HEK293 (cell line): ENCODE data around the gene FAM3C.

Experiments used
- CTCF ChIA-PET: fragments of 350-600 bp; formaldehyde crosslinking; extraction: SDS; loops from one replicate; lab custom pipeline; 2021; ENCODE audit warnings: antibody characterized with exemption; lab: Yijun Ruan, JAX
- POLR2A ChIA-PET: fragments of 300-600 bp; formaldehyde crosslinking; extraction: SDS; loops from one replicate; lab custom pipeline; 2020; ENCODE audit warnings: antibody characterized with exemption, inconsistent platforms; lab: Yijun Ruan, JAX
- H3K27ac ChIP-seq: fragments of 200-500 bp; sonication (Bioruptor generic); 2 replicates; pipeline ENCODE4 v1.5.1; 2014; ENCODE audit warnings: low read depth, low read length, control low read depth, inconsistent platforms; ENCODE audit errors: extremely low read depth
- H3K36me3 ChIP-seq, 2 experiments: fragments of 200-500 bp in 1 of 2; sonication (Bioruptor generic) in 1 of 2; 1 replicate in 1 of 2; 2 replicates in 1 of 2; pipeline ENCODE4 v1.5.1; 2014 to 2017; ENCODE audit warnings: inconsistent platforms in 2 of 2, low read length in 2 of 2; ENCODE audit not compliant: control insufficient read depth in 2 of 2, insufficient read depth in 1 of 2
- H3K4me1 ChIP-seq: fragments of 200-500 bp; sonication (Bioruptor generic); 2 replicates; pipeline ENCODE4 v1.5.1; 2014; ENCODE audit warnings: mild to moderate bottlenecking, low read length, inconsistent platforms; ENCODE audit not compliant: control insufficient read depth, insufficient read depth
- H3K4me3 ChIP-seq: 2 replicates; pipeline ENCODE4 v1.5.1; 2011; ENCODE audit warnings: low read depth, mild to moderate bottlenecking, control low read depth, low read length, moderate library complexity
- H3K9me3 ChIP-seq: fragments of 200-500 bp; sonication (Bioruptor generic); 2 replicates; pipeline ENCODE4 v1.5.1; 2014; ENCODE audit warnings: low read depth, low read length, inconsistent platforms; ENCODE audit not compliant: control insufficient read depth, insufficient read depth
- GLI4 ChIP-seq: fragments of 450-650 bp; formaldehyde crosslinking; IDR thresholded peaks from 2 replicates; pipeline ENCODE4 v1.5.1; 2016; ENCODE audit warnings: missing biosample characterization, missing genetic modification characterization
- KLF8 ChIP-seq: fragments of 450-650 bp; formaldehyde crosslinking; IDR thresholded peaks from 2 replicates; pipeline ENCODE4 v1.5.1; 2016; ENCODE audit warnings: missing biosample characterization, missing genetic modification characterization
- MZF1 ChIP-seq: fragments of 450-650 bp; formaldehyde crosslinking; IDR thresholded peaks from 2 replicates; pipeline ENCODE4 v1.5.1; 2017; ENCODE audit warnings: missing biosample characterization, missing genetic modification characterization, borderline replicate concordance
- OSR2 ChIP-seq: fragments of 450-650 bp; formaldehyde crosslinking; IDR thresholded peaks from 2 replicates; pipeline ENCODE4 v1.5.1; 2016; ENCODE audit warnings: missing biosample characterization, missing genetic modification characterization
- ZEB2 ChIP-seq: fragments of 450-650 bp; formaldehyde crosslinking; IDR thresholded peaks from 2 replicates; pipeline ENCODE4 v1.5.1; 2016; ENCODE audit warnings: missing biosample characterization, missing genetic modification characterization
- ZNF133 ChIP-seq: fragments of 450-650 bp; formaldehyde crosslinking; IDR thresholded peaks from 2 replicates; pipeline ENCODE4 v1.5.1; 2016; ENCODE audit warnings: missing biosample characterization, missing genetic modification characterization
- ZNF146 ChIP-seq: fragments of 450-650 bp; formaldehyde crosslinking; IDR thresholded peaks from 2 replicates; pipeline ENCODE4 v1.5.1; 2016; ENCODE audit warnings: missing biosample characterization, missing genetic modification characterization
- ZNF501 ChIP-seq: fragments of 450-650 bp; formaldehyde crosslinking; IDR thresholded peaks from 2 replicates; pipeline ENCODE4 v1.5.1; 2016; ENCODE audit warnings: missing biosample characterization, missing genetic modification characterization
- ZNF514 ChIP-seq: fragments of 450-650 bp; formaldehyde crosslinking; IDR thresholded peaks from 2 replicates; pipeline ENCODE4 v1.5.1; 2016; ENCODE audit warnings: missing biosample characterization, missing genetic modification characterization
- ZNF521 ChIP-seq: fragments of 450-650 bp; formaldehyde crosslinking; IDR thresholded peaks from 2 replicates; pipeline ENCODE4 v1.5.1; 2017; ENCODE audit warnings: missing biosample characterization, mild to moderate bottlenecking, missing genetic modification characterization
- ZNF623 ChIP-seq: fragments of 450-650 bp; formaldehyde crosslinking; IDR thresholded peaks from 2 replicates; pipeline ENCODE4 v1.5.1; 2016; ENCODE audit warnings: missing biosample characterization, missing genetic modification characterization
- ZNF664 ChIP-seq: fragments of 450-650 bp; formaldehyde crosslinking; IDR thresholded peaks from 2 replicates; pipeline ENCODE4 v1.5.1; 2016; ENCODE audit warnings: missing biosample characterization, missing genetic modification characterization
- ZNF670 ChIP-seq: fragments of 450-650 bp; formaldehyde crosslinking; IDR thresholded peaks from 2 replicates; pipeline ENCODE4 v1.5.1; 2016; ENCODE audit warnings: missing biosample characterization, missing genetic modification characterization, low read depth
- ZNF76 ChIP-seq: fragments of 450-650 bp; formaldehyde crosslinking; IDR thresholded peaks from 2 replicates; pipeline ENCODE4; 2016; ENCODE audit warnings: low read depth, missing biosample characterization, missing genetic modification characterization, borderline replicate concordance
- ZNF768 ChIP-seq: fragments of 450-650 bp; formaldehyde crosslinking; IDR thresholded peaks from 2 replicates; pipeline ENCODE4 v1.5.1; 2018; ENCODE audit warnings: missing biosample characterization, mild to moderate bottlenecking, missing genetic modification characterization
- ZNF843 ChIP-seq: fragments of 450-650 bp; formaldehyde crosslinking; IDR thresholded peaks from 2 replicates; pipeline ENCODE4 v1.5.1; 2016; ENCODE audit warnings: missing biosample characterization, missing genetic modification characterization
- ZSCAN23 ChIP-seq: fragments of 450-650 bp; formaldehyde crosslinking; IDR thresholded peaks from 2 replicates; pipeline ENCODE4 v1.5.1; 2016; ENCODE audit warnings: missing biosample characterization, missing genetic modification characterization
- ZXDB ChIP-seq: fragments of 450-650 bp; formaldehyde crosslinking; IDR thresholded peaks from 2 replicates; pipeline ENCODE4 v1.5.1; 2016; ENCODE audit warnings: missing biosample characterization, missing genetic modification characterization
- TF ChIP-seq, protein P1 (sequence below): fragments of 450-650 bp; formaldehyde crosslinking; IDR thresholded peaks from 2 replicates; pipeline ENCODE4 v1.5.1; 2016; ENCODE audit warnings: missing biosample characterization, missing genetic modification characterization
- TF ChIP-seq, protein P2 (sequence below): fragments of 450-650 bp; formaldehyde crosslinking; IDR thresholded peaks from 2 replicates; pipeline ENCODE4 v1.5.1; 2016; ENCODE audit warnings: missing biosample characterization, missing genetic modification characterization
- TF ChIP-seq, protein P3 (sequence below): fragments of 450-650 bp; formaldehyde crosslinking; IDR thresholded peaks from 2 replicates; pipeline ENCODE4 v1.5.1; 2016; ENCODE audit warnings: missing biosample characterization, missing genetic modification characterization

Gene FAM3C

DNA sequence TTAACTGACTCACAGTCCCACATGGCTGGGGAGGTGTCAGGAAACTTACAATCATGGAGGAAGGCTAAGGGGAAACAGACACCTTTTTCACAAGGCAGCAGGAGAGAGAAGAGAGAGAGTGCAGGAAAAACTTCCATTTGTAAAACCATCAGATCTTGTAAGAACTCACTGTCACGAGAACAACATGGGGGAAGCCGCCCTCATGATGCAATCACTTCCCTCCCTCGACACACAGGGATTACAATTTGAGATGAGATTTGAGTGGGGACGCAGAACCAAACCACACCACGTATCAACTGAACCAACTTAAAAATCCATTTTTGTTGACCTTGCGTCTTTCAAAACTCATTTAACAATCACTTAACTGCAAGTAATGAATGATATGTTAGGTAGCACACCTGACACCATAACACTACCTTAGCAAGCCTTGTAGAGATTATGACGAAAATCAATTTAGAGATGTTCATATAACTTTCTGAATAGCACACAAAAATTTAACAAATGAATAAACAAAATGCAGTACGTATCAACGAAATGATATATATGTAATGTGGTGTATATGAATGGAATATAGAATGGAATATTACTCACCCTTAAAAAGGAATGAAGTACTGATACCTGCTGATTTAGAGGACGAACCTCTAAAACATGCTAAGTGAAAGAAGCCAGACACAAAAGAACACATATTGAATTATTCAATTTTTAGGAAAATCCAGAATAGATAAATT is 3.7 kb downstream of the FAM3C start:
- no peaks in the 10 kb centered on the region for H3K4me1 ChIP-seq
- peaks cover 0 to 4% of the 10 kb centered on the region in 2 experiments; a peak in 1 of 3 replicates for H3K36me3 ChIP-seq
- no peaks in the 10 kb centered on the region for H3K9me3 ChIP-seq
- H3K27ac ChIP-seq, result no peak overlapping the region
- H3K4me3 ChIP-seq, result no peak overlapping the region
- peak; percentile 89 for TF ChIP-seq ZNF146 (tag by site-specific recombination)
- TF ChIP-seq ZNF133 (tag by site-specific recombination), result no peak
- TF ChIP-seq, protein P1, sequence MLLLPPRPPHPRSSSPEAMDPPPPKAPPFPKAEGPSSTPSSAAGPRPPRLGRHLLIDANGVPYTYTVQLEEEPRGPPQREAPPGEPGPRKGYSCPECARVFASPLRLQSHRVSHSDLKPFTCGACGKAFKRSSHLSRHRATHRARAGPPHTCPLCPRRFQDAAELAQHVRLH (tag by site-specific recombination), result 0 out of 2 replicates have a peak, but pooled peaks have one; percentile 41
- ChIA-PET CTCF (no interaction called here), POLR2A (no interaction called here)

DNA sequence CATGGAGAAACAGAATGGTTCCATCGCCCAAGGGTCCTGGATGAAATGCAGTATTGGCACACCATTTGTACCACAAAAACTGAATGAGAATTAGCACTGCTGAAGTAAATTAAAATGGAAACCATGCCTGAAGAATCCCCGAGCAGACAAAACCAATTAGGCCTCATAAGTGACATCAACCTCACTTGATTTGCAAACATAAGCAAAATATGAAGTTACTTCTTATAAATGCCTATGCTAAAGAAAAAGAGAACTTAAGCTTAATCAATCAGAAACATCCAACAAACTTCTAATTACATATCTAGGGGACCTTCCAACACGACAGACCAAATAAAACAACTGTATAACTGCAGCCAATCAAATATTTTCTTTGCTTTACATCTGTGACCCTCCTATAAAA is 4.4 kb downstream of the FAM3C start:
- H3K4me3 ChIP-seq, result no peak overlapping the region
- no peak for TF ChIP-seq ZXDB (tag by site-specific recombination)
- TF ChIP-seq KLF8 (tag by site-specific recombination), result no peak
- no peak for TF ChIP-seq ZNF501 (tag by site-specific recombination)
- TF ChIP-seq, protein P2, sequence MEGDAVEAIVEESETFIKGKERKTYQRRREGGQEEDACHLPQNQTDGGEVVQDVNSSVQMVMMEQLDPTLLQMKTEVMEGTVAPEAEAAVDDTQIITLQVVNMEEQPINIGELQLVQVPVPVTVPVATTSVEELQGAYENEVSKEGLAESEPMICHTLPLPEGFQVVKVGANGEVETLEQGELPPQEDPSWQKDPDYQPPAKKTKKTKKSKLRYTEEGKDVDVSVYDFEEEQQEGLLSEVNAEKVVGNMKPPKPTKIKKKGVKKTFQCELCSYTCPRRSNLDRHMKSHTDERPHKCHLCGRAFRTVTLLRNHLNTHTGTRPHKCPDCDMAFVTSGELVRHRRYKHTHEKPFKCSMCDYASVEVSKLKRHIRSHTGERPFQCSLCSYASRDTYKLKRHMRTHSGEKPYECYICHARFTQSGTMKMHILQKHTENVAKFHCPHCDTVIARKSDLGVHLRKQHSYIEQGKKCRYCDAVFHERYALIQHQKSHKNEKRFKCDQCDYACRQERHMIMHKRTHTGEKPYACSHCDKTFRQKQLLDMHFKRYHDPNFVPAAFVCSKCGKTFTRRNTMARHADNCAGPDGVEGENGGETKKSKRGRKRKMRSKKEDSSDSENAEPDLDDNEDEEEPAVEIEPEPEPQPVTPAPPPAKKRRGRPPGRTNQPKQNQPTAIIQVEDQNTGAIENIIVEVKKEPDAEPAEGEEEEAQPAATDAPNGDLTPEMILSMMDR (tag by site-specific recombination), result no peak
- TF ChIP-seq ZNF76, result no peak
- no peak for TF ChIP-seq ZSCAN23 (tag by site-specific recombination)
- TF ChIP-seq, protein P3, sequence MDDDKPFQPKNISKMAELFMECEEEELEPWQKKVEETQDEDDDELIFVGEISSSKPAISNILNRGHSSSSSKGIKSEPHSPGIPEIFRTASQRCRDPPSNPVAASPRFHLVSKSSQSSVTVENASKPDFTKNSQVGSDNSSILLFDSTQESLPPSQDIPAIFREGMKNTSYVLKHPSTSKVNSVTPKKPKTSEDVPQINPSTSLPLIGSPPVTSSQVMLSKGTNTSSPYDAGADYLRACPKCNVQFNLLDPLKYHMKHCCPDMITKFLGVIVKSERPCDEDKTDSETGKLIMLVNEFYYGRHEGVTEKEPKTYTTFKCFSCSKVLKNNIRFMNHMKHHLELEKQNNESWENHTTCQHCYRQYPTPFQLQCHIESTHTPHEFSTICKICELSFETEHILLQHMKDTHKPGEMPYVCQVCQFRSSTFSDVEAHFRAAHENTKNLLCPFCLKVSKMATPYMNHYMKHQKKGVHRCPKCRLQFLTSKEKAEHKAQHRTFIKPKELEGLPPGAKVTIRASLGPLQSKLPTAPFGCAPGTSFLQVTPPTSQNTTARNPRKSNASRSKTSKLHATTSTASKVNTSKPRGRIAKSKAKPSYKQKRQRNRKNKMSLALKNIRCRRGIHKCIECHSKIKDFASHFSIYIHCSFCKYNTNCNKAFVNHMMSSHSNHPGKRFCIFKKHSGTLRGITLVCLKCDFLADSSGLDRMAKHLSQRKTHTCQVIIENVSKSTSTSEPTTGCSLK (tag by site-specific recombination), result no peak
- no peak for TF ChIP-seq ZNF843 (tag by site-specific recombination)
- no peak for TF ChIP-seq OSR2
- no peak for TF ChIP-seq ZNF664 (tag by site-specific recombination)
- no peak for TF ChIP-seq ZEB2 (tag by site-specific recombination)
- TF ChIP-seq ZNF514 (tag by site-specific recombination), result no peak
- TF ChIP-seq MZF1, result no peak
- TF ChIP-seq ZNF670, result no peak
- no peak for TF ChIP-seq GLI4
- TF ChIP-seq ZNF623 (tag by site-specific recombination), result no peak
- TF ChIP-seq ZNF768 (tag by site-specific recombination), result no peak
- no peak for TF ChIP-seq ZNF521 (tag by site-specific recombination)
- TF ChIP-seq, all 188 proteins: peak for 0
- Histone ChIP-seq H3K36me3 (peaks cover 0 to 4% of the 10 kb centered on the region in 2 experiments; a peak in 1 of 3 replicates), H3K4me1 (no peaks in the 10 kb centered on the region), H3K9me3 (no peaks in the 10 kb centered on the region), H3K27ac (no peak overlapping the region)
- ChIA-PET CTCF (no interaction called here), POLR2A (no interaction called here)
